Cardiac muscle cell (in vitro differentiated cells and primary cell): ENCODE results near the gene MRPS27. TPM values are rescaled to one million over a fixed set of nuclear protein-coding genes. Genes with fewer than 3 reads are reported as not detected.

Experiments used
- DNase-seq, 2 donors: peaks; one replicate each; pipeline versions ENCODE4 v3.0.0 to v3.0.0-alpha.2; 2010 to 2017; ENCODE audit warnings: low read depth in 1 of 2, low spot score in 1 of 2
- H3K27ac ChIP-seq: fragments of 200-600 bp; sonication (generic); 2 replicates; pipeline ENCODE4 v1.5.1; 2016
- H3K27me3 ChIP-seq: fragments of 200-600 bp; sonication (generic); 2 replicates; pipeline ENCODE4 v1.6.0; 2016; ENCODE audit warnings: control low read depth
- H3K36me3 ChIP-seq: fragments of 200-600 bp; sonication (generic); 2 replicates; pipeline ENCODE4 v1.5.1; 2016; ENCODE audit warnings: control low read depth
- H3K4me1 ChIP-seq: fragments of 200-600 bp; sonication (generic); 2 replicates; pipeline ENCODE4 v1.8.1; 2017; ENCODE audit warnings: low read depth, mild to moderate bottlenecking, mixed run types
- H3K4me3 ChIP-seq: fragments of 200-600 bp; sonication (generic); 2 replicates; pipeline ENCODE4 v1.5.1; 2016; ENCODE audit warnings: mild to moderate bottlenecking
- H3K9me3 ChIP-seq: fragments of 200-600 bp; sonication (generic); 2 replicates; pipeline ENCODE4 v1.5.1; 2017; ENCODE audit warnings: low read depth, mild to moderate bottlenecking, control low read depth
- CTCF ChIP-seq: IDR thresholded peaks from 2 replicates; pipeline ENCODE4 v1.5.1; 2012; ENCODE audit warnings: low read depth, mild to moderate bottlenecking, low read length
- polyA plus RNA-seq: library from polyadenylated mRNA; unstranded; fragments of >200 nt; fragmentation: Nextera tagmentation; extraction: Ambion mirVana; gene quantifications from 2 replicates; pipeline ENCODE4 v1.2.1, GENCODE V29; 2016
- total RNA-seq: library from RNA; depleted of rRNA; stranded (reverse); fragments of >200 nt; gene quantifications from 2 replicates; pipeline ENCODE4 v1.2.3, GENCODE V29; 2016

The MRPS27 gene
- total and polyA plus RNA-seq, 2 experiments from 2014 or later = 58.1 to 64.1 TPM

GRCh38 chr5:72204946-72205345 is 115.1 kb downstream of the MRPS27 start:
- no peak for TF ChIP-seq CTCF
- H3K27ac ChIP-seq = no peak overlapping the region
- DNase-seq = no peak
- H3K9me3 ChIP-seq = no peaks in the 10 kb centered on the region
- H3K36me3 ChIP-seq = peaks cover 15% of the 10 kb centered on the region
- H3K4me1 ChIP-seq = peaks cover 7% of the 10 kb centered on the region
- no peak overlapping the region for H3K4me3 ChIP-seq
- no peaks in the 10 kb centered on the region for H3K27me3 ChIP-seq

GRCh38 chr5:72203251-72203845 is 116.7 kb downstream of the MRPS27 start:
- Histone ChIP-seq H3K27me3 (no peaks in the 10 kb centered on the region), H3K4me1 (peaks cover 7% of the 10 kb centered on the region), H3K9me3 (no peaks in the 10 kb centered on the region), H3K36me3 (peaks cover 19% of the 10 kb centered on the region), H3K4me3 (no peak overlapping the region), H3K27ac (no peak overlapping the region)
- TF ChIP-seq CTCF = no peak
- DNase-seq = no peak

GRCh38 chr5:72202331-72202825 is 117.7 kb downstream of the MRPS27 start:
- no peak for DNase-seq
- Histone ChIP-seq H3K27ac (no peak overlapping the region), H3K9me3 (no peaks in the 10 kb centered on the region), H3K36me3 (peaks cover 19% of the 10 kb centered on the region), H3K4me1 (peaks cover 7% of the 10 kb centered on the region), H3K4me3 (no peak overlapping the region), H3K27me3 (no peaks in the 10 kb centered on the region)
- no peak for TF ChIP-seq CTCF

GRCh38 chr5:72199681-72200080 is 120.4 kb downstream of the MRPS27 start:
- Histone ChIP-seq H3K4me3 (no peak overlapping the region), H3K27ac (no peak overlapping the region), H3K27me3 (no peaks in the 10 kb centered on the region), H3K36me3 (peaks cover 11% of the 10 kb centered on the region), H3K4me1 (peaks cover 7% of the 10 kb centered on the region), H3K9me3 (no peaks in the 10 kb centered on the region)
- DNase-seq = no peak
- no peak for TF ChIP-seq CTCF

- Histone ChIP-seq H3K4me1 (peaks cover 6% of the 10 kb centered on the region), H3K36me3 (peaks cover 19% of the 10 kb centered on the region), H3K27me3 (no peaks in the 10 kb centered on the region), H3K27ac (no peak overlapping the region), H3K4me3 (no peak overlapping the region), H3K9me3 (no peaks in the 10 kb centered on the region)
- no peak for DNase-seq
- no peak for TF ChIP-seq CTCF
Observed at GRCh38 chr5:72197393-72197792, 122.6 kb downstream of the MRPS27 start.

- no peak overlapping the region for H3K4me3 ChIP-seq
- no peak for TF ChIP-seq CTCF
- H3K4me1 ChIP-seq = no peaks in the 10 kb centered on the region
- no peaks in the 10 kb centered on the region for H3K27me3 ChIP-seq
- peaks cover 19% of the 10 kb centered on the region for H3K36me3 ChIP-seq
- H3K9me3 ChIP-seq = no peaks in the 10 kb centered on the region
- no peak for DNase-seq
- no peak overlapping the region for H3K27ac ChIP-seq
Observed at GRCh38 chr5:72195581-72195980, 124.5 kb downstream of the MRPS27 start.
